HEK293 (cell line): ENCODE measurements around the gene SAXO1.

Source experiments
- AEBP2 ChIP-seq: fragments of 450-650 bp; formaldehyde crosslinking; IDR thresholded peaks from 2 replicates; pipeline ENCODE4 v1.5.1; 2016; ENCODE audit warnings: missing biosample characterization, missing genetic modification characterization, borderline replicate concordance
- CTCF ChIP-seq: fragments of 450-650 bp; formaldehyde crosslinking; IDR thresholded peaks from 2 replicates; pipeline ENCODE4 v1.5.1; 2016; ENCODE audit warnings: missing biosample characterization, missing genetic modification characterization
- PATZ1 ChIP-seq: fragments of 450-650 bp; formaldehyde crosslinking; IDR thresholded peaks from 2 replicates; pipeline ENCODE4 v1.5.1; 2016; ENCODE audit warnings: missing biosample characterization, missing genetic modification characterization
- PRDM10 ChIP-seq: fragments of 450-650 bp; formaldehyde crosslinking; IDR thresholded peaks from 2 replicates; pipeline ENCODE4 v1.5.1; 2016; ENCODE audit warnings: missing biosample characterization, missing genetic modification characterization
- REST ChIP-seq: fragments of 450-650 bp; formaldehyde crosslinking; IDR thresholded peaks from 2 replicates; pipeline ENCODE4 v1.5.1; 2016; ENCODE audit warnings: missing biosample characterization, missing genetic modification characterization
- TSHZ1 ChIP-seq: fragments of 450-650 bp; formaldehyde crosslinking; IDR thresholded peaks from 2 replicates; pipeline ENCODE4 v1.5.1; 2016; ENCODE audit warnings: missing biosample characterization, missing genetic modification characterization, borderline replicate concordance
- ZBTB20 ChIP-seq: fragments of 450-650 bp; formaldehyde crosslinking; IDR thresholded peaks from 2 replicates; pipeline ENCODE4 v1.5.1; 2016; ENCODE audit warnings: missing biosample characterization, missing genetic modification characterization
- ZNF561 ChIP-seq: fragments of 450-650 bp; IDR thresholded peaks from 2 replicates; pipeline ENCODE4 v1.5.1; 2018; ENCODE audit warnings: missing biosample characterization, missing genetic modification characterization, borderline replicate concordance
- ZNF571 ChIP-seq: fragments of 450-650 bp; formaldehyde crosslinking; IDR thresholded peaks from 2 replicates; pipeline ENCODE4 v1.5.0; 2017; ENCODE audit warnings: missing biosample characterization, missing genetic modification characterization
- ZNF830 ChIP-seq: fragments of 450-650 bp; IDR thresholded peaks from 2 replicates; pipeline ENCODE4 v1.5.0; 2018; ENCODE audit warnings: missing biosample characterization, missing genetic modification characterization, low read depth, mild to moderate bottlenecking, moderate library complexity
- ZNF837 ChIP-seq: fragments of 450-650 bp; formaldehyde crosslinking; IDR thresholded peaks from 2 replicates; pipeline ENCODE4 v1.5.1; 2016; ENCODE audit warnings: missing biosample characterization, missing genetic modification characterization
- ZNF843 ChIP-seq: fragments of 450-650 bp; formaldehyde crosslinking; IDR thresholded peaks from 2 replicates; pipeline ENCODE4 v1.5.1; 2016; ENCODE audit warnings: missing biosample characterization, missing genetic modification characterization
- ZSCAN16 ChIP-seq: fragments of 450-650 bp; formaldehyde crosslinking; IDR thresholded peaks from 2 replicates; pipeline ENCODE4 v1.5.1; 2016; ENCODE audit warnings: missing biosample characterization, missing genetic modification characterization

GRCh38 chr9:19074229-19074628, 41.2 kb upstream of the SAXO1 start:
- TF ChIP-seq ZNF837 (tag by site-specific recombination): no peak
- TF ChIP-seq ZSCAN16: no peak
- no peak for TF ChIP-seq REST (tag by site-specific recombination)
- TF ChIP-seq ZNF571 (tag by site-specific recombination): no peak
- TF ChIP-seq CTCF (tag by site-specific recombination): no peak
- no peak for TF ChIP-seq ZNF843 (tag by site-specific recombination)
- no peak for TF ChIP-seq ZNF830 (tag by site-specific recombination)
- TF ChIP-seq PATZ1 (tag by site-specific recombination): no peak
- no peak for TF ChIP-seq ZNF561
- TF ChIP-seq AEBP2 (tag by site-specific recombination): no peak
- TF ChIP-seq ZBTB20 (tag by site-specific recombination): no peak
- TF ChIP-seq TSHZ1 (tag by site-specific recombination): no peak
- TF ChIP-seq PRDM10: no peak
